IMR-90 (cell line): ENCODE measurements around the gene TSG101.

ENCODE experiments used
- CEBPB ChIP-seq: IDR thresholded peaks from 2 replicates; pipeline ENCODE4 v1.6.1; 2012; ENCODE audit warnings: low read depth, low read length, improper control_type of control experiment
- TF ChIP-seq, protein P1 (sequence below): conservative IDR thresholded peaks from 2 replicates; pipeline ENCODE4 v1.5.1; 2012; ENCODE audit warnings: mild to moderate bottlenecking, low read depth, low read length, improper control_type of control experiment

DNA sequence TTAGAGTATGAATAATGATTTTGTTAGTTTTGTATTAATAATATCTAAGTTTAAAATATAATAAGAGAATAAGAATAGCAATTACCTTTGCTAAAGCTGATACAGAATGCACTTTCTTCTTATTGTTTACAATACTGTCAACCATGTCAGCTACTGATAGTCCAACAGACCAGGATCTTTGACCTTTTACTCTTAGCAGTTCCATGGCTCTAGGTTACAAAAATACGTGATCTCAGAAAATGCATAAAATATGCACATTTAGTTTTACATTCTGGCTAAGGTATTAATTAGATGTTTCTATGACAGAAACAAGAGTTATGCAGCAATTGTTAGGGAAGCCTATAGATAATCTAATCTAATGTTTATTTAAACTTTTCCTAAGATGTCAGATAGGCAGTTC, 7.5 kb upstream of the TSG101 start:
- TF ChIP-seq, protein P1, sequence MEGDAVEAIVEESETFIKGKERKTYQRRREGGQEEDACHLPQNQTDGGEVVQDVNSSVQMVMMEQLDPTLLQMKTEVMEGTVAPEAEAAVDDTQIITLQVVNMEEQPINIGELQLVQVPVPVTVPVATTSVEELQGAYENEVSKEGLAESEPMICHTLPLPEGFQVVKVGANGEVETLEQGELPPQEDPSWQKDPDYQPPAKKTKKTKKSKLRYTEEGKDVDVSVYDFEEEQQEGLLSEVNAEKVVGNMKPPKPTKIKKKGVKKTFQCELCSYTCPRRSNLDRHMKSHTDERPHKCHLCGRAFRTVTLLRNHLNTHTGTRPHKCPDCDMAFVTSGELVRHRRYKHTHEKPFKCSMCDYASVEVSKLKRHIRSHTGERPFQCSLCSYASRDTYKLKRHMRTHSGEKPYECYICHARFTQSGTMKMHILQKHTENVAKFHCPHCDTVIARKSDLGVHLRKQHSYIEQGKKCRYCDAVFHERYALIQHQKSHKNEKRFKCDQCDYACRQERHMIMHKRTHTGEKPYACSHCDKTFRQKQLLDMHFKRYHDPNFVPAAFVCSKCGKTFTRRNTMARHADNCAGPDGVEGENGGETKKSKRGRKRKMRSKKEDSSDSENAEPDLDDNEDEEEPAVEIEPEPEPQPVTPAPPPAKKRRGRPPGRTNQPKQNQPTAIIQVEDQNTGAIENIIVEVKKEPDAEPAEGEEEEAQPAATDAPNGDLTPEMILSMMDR, result no peak
- no peak for TF ChIP-seq CEBPB
